Stimulated activated CD8-positive, alpha-beta memory T cell treated with anti-CD3 and anti-CD28 coated beads, Interleukin-12 subunit alpha, Interleukin-12 subunit beta, amount 100 ng/mL, for 4 hours (primary cell): ENCODE data around the gene LHX3.

Experiments used
- DNase-seq: peaks from one replicate; pipeline ENCODE4 v3.0.0-alpha.2; 2020; ENCODE audit warnings: low read depth

LHX3 gene

DNA sequence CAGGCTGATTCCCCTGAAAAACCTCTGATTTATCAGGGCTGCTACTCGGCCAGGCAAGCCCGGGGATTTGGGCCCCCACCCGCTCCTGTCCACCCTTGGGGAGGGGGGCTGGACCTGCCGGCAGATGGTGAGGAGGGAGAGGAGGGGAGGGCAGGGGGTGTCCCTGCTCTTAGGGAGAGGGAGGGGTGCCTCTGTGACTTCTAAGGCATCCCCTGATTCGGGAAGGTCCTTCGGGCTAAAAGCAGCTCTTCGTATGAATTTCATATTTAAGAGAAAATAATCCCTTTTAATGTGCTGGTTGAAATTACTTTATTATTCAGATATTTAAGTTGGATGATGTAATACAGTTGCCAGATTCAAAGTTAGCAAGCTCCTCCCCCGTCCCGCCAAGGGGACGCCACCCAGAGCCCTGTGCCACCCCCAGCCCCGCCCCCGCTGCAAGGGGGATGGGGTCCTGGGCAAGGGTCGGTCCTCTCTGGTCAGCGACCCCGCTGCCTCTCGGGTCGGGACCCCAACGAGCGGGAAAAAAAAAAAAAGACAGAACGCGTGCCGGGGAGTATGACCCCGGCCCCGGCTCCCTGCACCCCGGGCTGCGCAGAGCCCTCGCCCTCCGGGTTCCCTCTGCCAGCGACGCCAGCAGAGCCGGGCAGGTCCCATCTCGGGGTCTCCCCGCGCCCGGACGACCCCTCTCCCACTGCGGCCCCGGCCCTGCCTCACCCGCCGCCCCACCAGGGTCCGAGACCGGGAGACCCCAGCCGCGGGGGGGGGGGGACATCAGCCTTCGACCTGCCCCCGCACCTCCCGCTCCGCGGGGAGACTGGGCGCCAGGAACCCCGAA lies 12.4 kb downstream of the LHX3 start:
- DNase-seq: no peak

GRCh38 chr9:136191960-136192286 lies 13.0 kb downstream of the LHX3 start:
- no peak for DNase-seq

DNA sequence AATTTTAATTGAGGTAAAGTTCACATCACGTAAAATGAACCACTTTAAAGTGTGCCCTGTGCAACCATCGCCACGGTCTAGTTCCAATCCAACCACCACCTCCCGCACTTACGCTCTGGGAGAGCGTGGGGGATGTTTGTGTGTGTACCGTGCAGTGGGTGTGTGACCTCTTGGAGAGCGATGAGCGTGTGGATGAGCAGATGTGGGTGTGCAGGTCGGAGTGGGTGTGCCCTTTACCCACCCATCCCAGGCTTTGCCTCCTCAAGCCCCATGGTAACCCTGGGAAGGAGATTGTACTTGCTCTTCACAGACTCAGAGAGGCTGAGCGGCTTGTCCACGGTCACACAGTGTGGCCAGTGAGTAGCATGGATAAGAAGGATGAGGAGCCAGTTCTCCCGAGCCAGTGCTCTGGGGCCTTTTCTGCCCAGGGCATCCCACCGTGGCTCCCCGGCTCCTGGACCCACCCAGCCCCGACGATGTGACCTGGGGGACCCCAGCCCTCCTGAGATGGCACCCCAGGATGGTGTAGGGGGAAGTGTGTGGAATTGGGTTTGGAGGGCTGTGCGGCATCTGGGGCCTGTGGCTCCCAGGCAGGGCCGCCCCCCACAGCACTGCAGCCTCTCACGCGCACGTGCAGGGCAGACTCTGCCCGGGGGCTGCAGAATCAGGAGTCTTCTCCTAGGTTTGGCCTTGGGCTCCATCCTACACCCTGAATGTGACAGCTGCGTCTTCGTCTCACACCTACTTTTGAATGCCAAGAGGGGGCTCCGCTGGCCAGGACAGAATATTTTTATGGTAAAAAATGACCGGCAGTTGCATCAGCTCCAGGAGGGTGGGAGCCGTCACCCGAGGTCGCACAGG lies 13.6 kb downstream of the LHX3 start:
- DNase-seq: no peak

DNA sequence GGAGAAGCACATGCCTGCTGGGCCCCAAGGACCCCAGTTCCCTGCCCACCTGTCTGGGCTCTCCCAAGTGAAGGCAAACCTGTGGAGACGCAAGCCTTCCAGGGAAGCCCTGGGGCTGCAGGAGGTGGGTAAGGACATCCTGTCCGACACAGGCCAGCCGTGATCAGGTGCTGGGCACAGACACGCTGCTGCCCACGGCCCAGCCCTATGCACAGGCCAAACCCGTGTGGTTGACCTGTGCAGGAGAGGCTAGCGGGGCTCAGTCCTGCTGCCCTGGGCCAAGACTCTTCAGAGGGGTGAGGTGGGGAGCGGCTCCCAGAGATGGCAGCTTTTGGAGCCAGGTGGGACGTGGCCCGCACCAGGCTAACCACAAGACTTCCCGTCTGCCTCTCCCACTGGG lies 14.3 kb downstream of the LHX3 start:
- DNase-seq: no peak

- DNase-seq: no peak
Observed at GRCh38 chr9:136190237-136190601, 14.7 kb downstream of the LHX3 start.

GRCh38 chr9:136189394-136190236 lies 15.3 kb downstream of the LHX3 start:
- DNase-seq: no peak

DNA sequence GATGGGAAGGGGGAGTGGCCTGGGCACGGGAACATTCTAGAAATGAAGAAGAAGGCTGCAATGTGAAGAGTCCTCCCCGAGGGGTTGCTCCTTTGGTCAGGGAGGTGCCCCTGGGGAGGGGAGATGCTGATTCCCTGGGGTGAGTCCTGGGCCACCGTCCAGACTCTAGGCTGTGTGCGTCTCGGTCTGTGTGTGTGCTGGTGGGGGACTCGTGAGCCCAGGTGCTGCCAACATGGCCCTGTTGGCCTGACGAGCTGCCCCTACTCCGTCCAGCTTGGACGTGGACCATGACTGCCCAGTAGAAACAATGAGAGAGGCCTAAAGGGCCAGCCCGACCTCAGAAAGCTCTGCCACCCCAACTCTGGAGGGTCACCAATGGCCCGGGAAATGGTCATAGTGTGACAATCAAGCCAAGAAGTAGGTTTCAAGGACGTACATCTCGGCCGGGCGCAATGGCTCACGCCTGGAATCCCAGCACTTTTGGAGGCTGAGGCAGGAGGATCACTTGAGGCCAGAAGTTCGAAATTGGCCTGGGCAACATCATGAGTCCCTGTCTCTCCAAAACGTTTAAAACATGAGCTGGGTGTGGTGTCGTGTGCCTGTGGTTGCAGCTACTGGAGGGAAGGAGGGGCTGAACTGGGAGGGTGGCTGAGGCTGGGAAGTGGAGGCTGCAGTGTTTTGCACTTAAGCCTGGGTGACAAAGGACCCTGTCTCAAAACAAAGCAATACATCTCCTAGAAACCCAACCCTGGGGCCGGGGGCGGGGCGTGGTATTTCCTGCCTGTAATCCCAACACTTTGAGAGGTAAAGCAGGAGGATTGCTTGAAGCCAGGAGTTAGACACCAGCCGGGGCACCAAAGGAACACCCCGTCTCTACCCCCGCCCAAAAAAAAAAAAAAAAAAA lies 17.0 kb downstream of the LHX3 start:
- DNase-seq: no peak

DNA sequence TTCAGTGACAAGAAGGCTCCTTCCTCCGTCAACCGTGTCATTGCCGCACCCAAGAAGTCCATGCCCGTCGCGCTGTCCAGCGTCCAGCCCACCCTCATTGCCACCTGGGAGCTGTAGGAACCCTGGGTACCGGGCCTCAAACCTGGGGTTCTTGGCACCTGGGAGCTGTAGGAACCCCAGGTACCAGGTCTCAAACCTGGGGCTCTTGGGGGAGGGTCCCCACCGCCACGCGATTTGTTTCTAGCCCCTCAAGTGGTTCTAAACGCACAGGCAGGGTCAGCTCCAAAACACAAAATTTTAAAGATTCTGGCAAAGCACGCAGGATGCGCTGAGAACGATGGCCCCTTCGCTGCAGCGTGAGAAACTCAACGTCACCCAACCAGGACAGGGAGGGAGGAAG lies 17.7 kb downstream of the LHX3 start:
- no peak for DNase-seq

DNA sequence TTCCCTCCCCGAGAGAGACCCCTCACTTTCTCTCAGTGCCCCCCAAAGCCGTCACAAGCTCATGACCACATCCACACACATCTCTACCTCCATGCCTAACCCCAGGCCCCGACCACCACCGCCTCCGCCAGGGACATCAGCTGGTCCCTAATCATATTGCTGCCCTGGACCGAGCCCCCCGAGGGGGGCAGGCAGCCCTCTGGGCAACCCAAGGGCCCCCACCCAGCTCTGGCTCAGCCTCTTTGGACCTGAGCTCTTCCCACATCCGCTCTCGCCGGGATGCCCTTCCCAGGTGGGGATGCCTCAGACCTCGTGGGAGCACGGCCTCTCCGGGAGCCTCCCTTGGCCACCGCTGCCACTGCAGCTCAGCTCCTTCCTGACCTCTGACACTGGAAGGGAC lies 18.5 kb downstream of the LHX3 start:
- DNase-seq: no peak

DNA sequence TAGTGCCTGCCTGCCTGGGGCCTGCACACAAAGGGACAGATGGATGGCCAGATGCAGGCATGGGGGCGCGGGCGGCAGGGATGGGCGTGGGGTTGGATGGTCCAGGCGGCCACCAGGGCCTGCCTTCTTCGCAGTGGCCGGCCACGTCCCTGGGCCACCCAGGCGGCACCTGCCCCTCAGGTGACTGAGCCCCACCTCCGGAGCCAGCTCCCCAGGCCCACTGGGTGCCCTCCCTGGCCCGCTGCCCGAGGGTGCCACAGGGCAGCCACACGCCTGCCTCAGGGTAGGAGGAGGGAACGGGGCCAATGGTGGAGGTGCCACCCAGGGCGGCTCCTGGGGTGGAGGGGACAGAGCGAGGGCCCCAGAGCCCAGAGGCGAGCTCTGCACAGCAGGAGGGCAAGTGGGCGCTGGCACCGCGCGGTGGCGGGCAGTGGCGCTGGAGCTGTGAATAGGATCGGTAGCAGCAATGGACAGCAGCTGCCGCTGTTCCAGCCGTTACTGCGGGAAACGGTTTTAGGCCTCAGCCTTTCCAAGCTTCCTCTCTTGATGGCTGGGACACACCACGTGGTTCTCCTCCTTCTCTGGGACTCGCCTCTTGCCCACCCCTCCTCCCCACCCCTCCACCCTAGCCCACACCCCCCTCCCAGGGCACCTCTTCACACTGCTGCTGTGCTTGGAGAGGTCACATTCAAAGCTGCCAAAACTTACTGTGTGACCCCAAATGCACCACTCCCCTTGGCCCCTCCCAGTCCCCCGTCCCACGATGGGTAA lies 19.1 kb downstream of the LHX3 start:
- DNase-seq: no peak

GRCh38 chr9:136185066-136185465 lies 19.9 kb downstream of the LHX3 start:
- no peak for DNase-seq

GRCh38 chr9:136182850-136183422 lies 22.0 kb downstream of the LHX3 start:
- DNase-seq: no peak

DNA sequence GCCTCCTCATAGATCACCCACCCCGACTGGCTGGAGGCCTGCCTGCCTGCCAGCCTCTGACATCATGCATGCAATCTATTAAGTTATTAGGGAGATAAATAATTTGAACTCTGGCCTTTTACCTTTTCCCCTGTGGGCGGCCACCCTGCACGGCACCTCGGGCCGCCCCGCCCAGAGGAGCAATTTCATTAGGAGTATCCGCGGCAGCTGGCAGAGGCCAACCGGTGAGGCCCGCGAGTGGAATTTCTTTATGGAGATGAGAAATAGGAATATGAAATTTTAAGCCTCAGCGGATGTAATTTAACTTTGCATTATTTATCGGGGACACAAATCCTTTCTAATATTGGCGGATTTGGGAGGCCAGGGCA lies 22.5 kb downstream of the LHX3 start:
- no peak for DNase-seq

GRCh38 chr9:136181784-136182419 lies 23.0 kb downstream of the LHX3 start:
- no peak for DNase-seq

- no peak for DNase-seq
Observed at GRCh38 chr9:136180586-136180985, 24.3 kb downstream of the LHX3 start.

- no peak for DNase-seq
Observed at GRCh38 chr9:136179761-136180160, 25.2 kb downstream of the LHX3 start.

DNA sequence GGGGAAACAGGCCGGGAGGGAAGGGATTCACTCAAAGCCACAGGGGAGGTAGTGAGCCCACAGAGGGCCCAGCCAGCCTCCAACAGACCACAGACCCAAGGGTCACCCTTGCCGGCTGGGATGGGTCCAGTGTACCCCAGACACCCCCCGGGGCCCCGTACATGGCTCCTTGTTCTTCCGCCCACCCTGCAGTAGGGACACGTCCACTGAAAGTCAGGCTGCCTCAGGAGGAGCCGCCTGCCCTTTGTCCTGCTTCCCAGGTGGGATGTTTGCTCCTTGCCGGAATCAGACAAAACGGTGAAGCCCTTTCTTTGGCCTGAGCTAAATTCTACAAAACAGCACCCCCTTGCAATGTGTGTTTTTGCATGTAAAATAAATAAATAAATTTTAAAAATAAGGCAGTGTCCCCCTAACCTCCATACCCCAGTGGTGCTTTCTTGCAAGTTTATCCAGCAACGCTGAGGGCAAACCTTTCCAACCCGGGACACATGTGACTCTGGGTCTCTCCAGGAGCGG lies 25.8 kb downstream of the LHX3 start:
- DNase-seq: no peak

DNA sequence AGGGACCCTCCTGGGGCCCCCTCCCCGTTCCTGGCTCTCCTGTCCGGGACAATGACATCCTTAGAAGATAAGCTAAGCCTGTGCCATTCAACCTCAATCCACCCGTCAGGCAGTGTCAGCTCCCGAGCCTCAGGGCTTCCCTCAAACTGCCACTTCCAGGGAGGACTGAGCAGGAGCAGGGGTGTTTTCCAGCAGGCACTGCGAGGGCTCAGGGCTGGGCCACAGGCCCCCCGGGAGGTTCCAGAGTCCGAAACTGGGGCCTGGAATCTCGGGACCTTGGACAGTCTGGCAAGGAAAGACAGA lies 26.2 kb downstream of the LHX3 start:
- no peak for DNase-seq

GRCh38 chr9:136178061-136178772 lies 26.7 kb downstream of the LHX3 start:
- no peak for DNase-seq
